Measurements from ENCODE around the gene C3orf18.
"Not testable (repeated sequence)": the region's sequence is repeated elsewhere in the genome, so short reads cannot be mapped to it uniquely, and the experiment has no call there.

- not testable (repeated sequence) for TF ChIP-seq CTCF (IDR thresholded peaks at IDR 0.05; ENCODE audit: low read depth, low read length); POLR2A (IDR thresholded peaks at IDR 0.05; ENCODE audit: extremely low read depth, insufficient read length); MAX (IDR thresholded peaks at IDR 0.05; ENCODE audit: low read depth, low read length); MYC (IDR thresholded peaks at IDR 0.05; ENCODE audit: low read depth, low read length)
Observed at GRCh38 chr3:50512908-50513307, 54.6 kb downstream of the C3orf18 start.

All from NB4 (cell line).